Measurements from ENCODE around the gene LPA.
"Not testable (repeated sequence)": the region's sequence is repeated elsewhere in the genome, so short reads cannot be mapped to it uniquely, and the experiment has no call there.

LPA gene

DNA sequence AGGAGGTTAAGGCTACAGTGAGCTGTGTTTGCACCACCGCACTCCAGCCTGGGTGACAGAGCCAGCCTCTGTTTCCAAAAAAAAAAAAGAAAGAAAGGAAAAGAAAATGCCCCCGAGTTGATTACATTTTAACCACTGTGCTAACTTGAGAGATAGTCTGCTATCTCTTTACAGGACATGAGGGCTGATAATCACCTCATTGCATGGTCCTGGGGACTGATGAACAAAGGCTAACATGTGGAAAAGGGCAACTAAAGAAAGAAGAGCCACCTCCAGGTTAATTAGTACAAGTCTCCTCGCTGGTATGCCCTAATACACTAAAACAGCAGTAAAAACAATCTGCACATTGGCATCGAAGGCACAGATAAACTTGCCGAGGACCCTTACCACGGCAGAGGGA is 33.8 kb upstream of the LPA start:
- no peaks in the 10 kb centered on the region for H3K27me3 ChIP-seq (ENCODE audit: low read length)
- TF ChIP-seq, protein P1, sequence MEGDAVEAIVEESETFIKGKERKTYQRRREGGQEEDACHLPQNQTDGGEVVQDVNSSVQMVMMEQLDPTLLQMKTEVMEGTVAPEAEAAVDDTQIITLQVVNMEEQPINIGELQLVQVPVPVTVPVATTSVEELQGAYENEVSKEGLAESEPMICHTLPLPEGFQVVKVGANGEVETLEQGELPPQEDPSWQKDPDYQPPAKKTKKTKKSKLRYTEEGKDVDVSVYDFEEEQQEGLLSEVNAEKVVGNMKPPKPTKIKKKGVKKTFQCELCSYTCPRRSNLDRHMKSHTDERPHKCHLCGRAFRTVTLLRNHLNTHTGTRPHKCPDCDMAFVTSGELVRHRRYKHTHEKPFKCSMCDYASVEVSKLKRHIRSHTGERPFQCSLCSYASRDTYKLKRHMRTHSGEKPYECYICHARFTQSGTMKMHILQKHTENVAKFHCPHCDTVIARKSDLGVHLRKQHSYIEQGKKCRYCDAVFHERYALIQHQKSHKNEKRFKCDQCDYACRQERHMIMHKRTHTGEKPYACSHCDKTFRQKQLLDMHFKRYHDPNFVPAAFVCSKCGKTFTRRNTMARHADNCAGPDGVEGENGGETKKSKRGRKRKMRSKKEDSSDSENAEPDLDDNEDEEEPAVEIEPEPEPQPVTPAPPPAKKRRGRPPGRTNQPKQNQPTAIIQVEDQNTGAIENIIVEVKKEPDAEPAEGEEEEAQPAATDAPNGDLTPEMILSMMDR (IDR thresholded peaks at IDR 0.05; ENCODE audit: insufficient read depth, low read length, poor library complexity, severe bottlenecking), result no peak
- no peak for TF ChIP-seq EZH2phosphoT487 (conservative IDR thresholded peaks at IDR 0.05; ENCODE audit: low read length)
- H3K4me2 ChIP-seq (ENCODE audit: low read depth, low read length, poor library complexity, severe bottlenecking), result no peak overlapping the region
- H3F3A ChIP-seq (ENCODE audit: insufficient read depth), result no peaks in the 10 kb centered on the region
- no peak overlapping the region for H3K4me3 ChIP-seq (ENCODE audit: insufficient read depth, low read length, poor library complexity, severe bottlenecking)
- H3K9ac ChIP-seq (ENCODE audit: low read length), result no peak overlapping the region
- no peaks in the 10 kb centered on the region for H4K20me1 ChIP-seq (ENCODE audit: low read depth, low read length)
- H3K27ac ChIP-seq (ENCODE audit: low read depth, low read length), result no peak overlapping the region
- no peak overlapping the region for H2AFZ ChIP-seq (ENCODE audit: low read depth, low read length, severe bottlenecking)
- no peaks in the 10 kb centered on the region for H3K9me2 ChIP-seq (replicated peaks; ENCODE audit: insufficient read depth, low read length)
- H3K36me3 ChIP-seq (ENCODE audit: low read length), result no peaks in the 10 kb centered on the region
- no peaks in the 10 kb centered on the region for H3K79me2 ChIP-seq (ENCODE audit: insufficient read depth, low read length)
- H3K9me3 ChIP-seq (ENCODE audit: insufficient read depth, low read length), result no peaks in the 10 kb centered on the region

DNA sequence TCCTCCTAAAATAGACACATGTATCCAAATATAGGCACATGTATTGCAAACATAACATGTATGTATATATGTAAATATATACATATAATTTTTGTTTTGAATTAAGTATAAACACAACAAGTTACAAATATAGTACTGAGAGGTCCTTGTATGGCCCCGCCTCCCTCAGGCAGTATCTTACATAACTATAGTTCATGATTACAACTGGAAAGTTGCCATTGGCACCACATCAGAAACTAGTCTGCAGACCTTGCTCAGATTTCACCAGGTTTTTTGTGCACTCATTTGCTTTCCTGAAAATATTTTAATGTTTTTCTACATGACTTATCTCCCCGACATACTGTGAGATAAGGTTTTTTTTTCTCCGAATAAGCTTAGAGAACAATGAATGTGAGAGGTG is 32.8 kb upstream of the LPA start:
- H3K9me2 ChIP-seq (replicated peaks; ENCODE audit: insufficient read depth, low read length); H3F3A ChIP-seq (ENCODE audit: insufficient read depth); H2AFZ ChIP-seq (ENCODE audit: low read depth, low read length, severe bottlenecking); H4K20me1 ChIP-seq (ENCODE audit: low read depth, low read length); H3K9me3 ChIP-seq (ENCODE audit: insufficient read depth, low read length); H3K27ac ChIP-seq (ENCODE audit: low read depth, low read length); H3K79me2 ChIP-seq (ENCODE audit: insufficient read depth, low read length); H3K9ac ChIP-seq (ENCODE audit: low read length); H3K4me2 ChIP-seq (ENCODE audit: low read depth, low read length, poor library complexity, severe bottlenecking); H3K4me3 ChIP-seq (ENCODE audit: insufficient read depth, low read length, poor library complexity, severe bottlenecking); H3K27me3 ChIP-seq (ENCODE audit: low read length); H3K36me3 ChIP-seq (ENCODE audit: low read length): not testable (repeated sequence)

DNA sequence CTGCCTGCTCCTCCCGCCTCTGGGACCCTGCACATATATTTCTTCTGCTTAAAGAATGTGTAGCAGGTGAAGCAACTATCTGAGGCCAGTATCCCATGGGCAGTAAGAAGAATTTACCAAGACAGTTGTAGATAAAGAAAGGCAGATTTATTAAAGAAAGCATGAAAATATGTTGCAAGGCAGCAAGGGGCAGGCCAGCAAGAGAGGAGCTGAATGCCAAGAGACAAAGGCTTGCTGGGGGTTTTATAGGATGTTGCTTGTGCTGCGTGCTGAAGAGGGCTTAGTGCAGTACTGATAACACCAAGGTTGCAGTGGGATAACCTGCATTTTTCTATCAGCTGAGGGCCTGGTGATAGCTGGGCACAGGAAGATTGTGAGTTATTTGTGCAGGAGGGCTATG is 31.5 kb upstream of the LPA start:
- not testable (repeated sequence) for H3K9me2 ChIP-seq (replicated peaks; ENCODE audit: insufficient read depth, low read length)

DNA sequence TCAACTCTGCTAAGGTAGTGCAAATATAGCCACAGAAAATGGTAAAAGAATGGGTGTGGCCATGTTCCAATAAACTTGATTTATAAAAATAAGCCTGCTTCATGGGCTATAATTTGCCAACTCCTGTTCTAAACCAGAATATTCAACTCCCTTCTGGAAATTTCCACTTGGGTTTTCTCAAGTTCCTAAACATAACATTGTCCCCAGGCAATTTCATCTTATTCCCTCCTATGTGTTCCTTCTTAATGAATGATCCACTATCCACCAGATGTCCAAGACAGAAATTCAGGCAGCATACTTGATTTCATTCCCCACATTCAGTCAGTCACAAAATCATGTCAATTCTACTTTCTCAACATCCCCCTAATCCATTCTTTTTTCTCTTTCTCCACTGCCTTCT is 30.9 kb upstream of the LPA start:
- not testable (repeated sequence) for H3K27me3 ChIP-seq (ENCODE audit: low read length)

More for the DNA sequence above, 31.5 kb upstream of the LPA start:
- H3K9ac ChIP-seq (ENCODE audit: low read length); H3K27me3 ChIP-seq (ENCODE audit: low read length); H2AFZ ChIP-seq (ENCODE audit: low read depth, low read length, severe bottlenecking); H3K4me2 ChIP-seq (ENCODE audit: low read depth, low read length, poor library complexity, severe bottlenecking); H3K36me3 ChIP-seq (ENCODE audit: low read length); H3K79me2 ChIP-seq (ENCODE audit: insufficient read depth, low read length); H3K4me3 ChIP-seq (ENCODE audit: insufficient read depth, low read length, poor library complexity, severe bottlenecking); H4K20me1 ChIP-seq (ENCODE audit: low read depth, low read length); H3K27ac ChIP-seq (ENCODE audit: low read depth, low read length); H3F3A ChIP-seq (ENCODE audit: insufficient read depth); H3K9me3 ChIP-seq (ENCODE audit: insufficient read depth, low read length): not testable (repeated sequence)

DNA sequence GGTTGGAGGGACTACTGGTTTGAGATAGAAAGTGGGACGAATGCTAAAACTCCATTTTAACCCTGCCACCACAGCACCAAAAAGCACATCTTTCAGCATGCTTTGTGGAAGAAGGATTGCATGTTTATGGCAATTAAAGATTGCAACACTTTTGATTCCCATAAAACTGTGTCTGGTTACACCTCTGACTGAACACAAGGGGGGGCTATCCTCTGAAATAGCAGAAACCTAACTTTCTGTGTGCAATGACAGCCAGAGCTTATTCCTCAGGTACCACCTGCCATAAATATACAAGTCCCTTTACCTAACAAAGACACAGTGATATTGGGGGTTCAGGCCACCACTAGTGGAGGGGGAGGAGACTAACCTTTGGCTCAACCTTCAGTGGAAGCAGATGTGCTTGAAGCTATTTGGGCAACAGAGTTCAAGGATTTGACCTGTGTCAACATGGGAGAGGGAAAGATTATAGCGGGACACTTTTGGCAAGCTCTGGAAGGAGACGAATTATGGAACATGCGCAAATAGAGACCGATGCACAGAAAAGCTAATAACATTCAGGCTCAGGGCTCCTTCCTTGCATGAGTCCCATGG is 28.4 kb upstream of the LPA start:
- Histone ChIP-seq H3K79me2 (ENCODE audit: insufficient read depth, low read length) (no peaks in the 10 kb centered on the region), H3K27ac (ENCODE audit: low read depth, low read length) (no peak overlapping the region), H4K20me1 (ENCODE audit: low read depth, low read length) (no peaks in the 10 kb centered on the region), H3K36me3 (ENCODE audit: low read length) (no peaks in the 10 kb centered on the region), H3K4me3 (ENCODE audit: insufficient read depth, low read length, poor library complexity, severe bottlenecking) (no peak overlapping the region), H3F3A (ENCODE audit: insufficient read depth) (no peaks in the 10 kb centered on the region), H3K4me2 (ENCODE audit: low read depth, low read length, poor library complexity, severe bottlenecking) (no peak overlapping the region), H2AFZ (ENCODE audit: low read depth, low read length, severe bottlenecking) (no peak overlapping the region), H3K9me3 (ENCODE audit: insufficient read depth, low read length) (no peaks in the 10 kb centered on the region), H3K27me3 (ENCODE audit: low read length) (no peaks in the 10 kb centered on the region), H3K9ac (ENCODE audit: low read length) (no peak overlapping the region), H3K9me2 (replicated peaks; ENCODE audit: insufficient read depth, low read length) (no peaks in the 10 kb centered on the region)
- TF ChIP-seq, protein P1 (IDR thresholded peaks at IDR 0.05; ENCODE audit: insufficient read depth, low read length, poor library complexity, severe bottlenecking), result no peak
- no peak for TF ChIP-seq EZH2phosphoT487 (conservative IDR thresholded peaks at IDR 0.05; ENCODE audit: low read length)

More for the DNA sequence above, 30.9 kb upstream of the LPA start:
- not testable (repeated sequence) for H4K20me1 ChIP-seq (ENCODE audit: low read depth, low read length); H3K27ac ChIP-seq (ENCODE audit: low read depth, low read length); H3K36me3 ChIP-seq (ENCODE audit: low read length); H3K79me2 ChIP-seq (ENCODE audit: insufficient read depth, low read length); H3K9me3 ChIP-seq (ENCODE audit: insufficient read depth, low read length); H3K4me3 ChIP-seq (ENCODE audit: insufficient read depth, low read length, poor library complexity, severe bottlenecking); H3K4me2 ChIP-seq (ENCODE audit: low read depth, low read length, poor library complexity, severe bottlenecking); H3K9me2 ChIP-seq (replicated peaks; ENCODE audit: insufficient read depth, low read length); H3F3A ChIP-seq (ENCODE audit: insufficient read depth); H2AFZ ChIP-seq (ENCODE audit: low read depth, low read length, severe bottlenecking); H3K9ac ChIP-seq (ENCODE audit: low read length)

Measured in SU-DHL-6 (cell line).